Kasumi-1 (cell line): ENCODE measurements around the gene PYROXD2.

Experiments used
- DNase-seq, 2 experiments: peaks; one replicate each; lab custom pipeline; 2025; lab: John Stamatoyannopoulos, UW

PYROXD2 gene

DNA sequence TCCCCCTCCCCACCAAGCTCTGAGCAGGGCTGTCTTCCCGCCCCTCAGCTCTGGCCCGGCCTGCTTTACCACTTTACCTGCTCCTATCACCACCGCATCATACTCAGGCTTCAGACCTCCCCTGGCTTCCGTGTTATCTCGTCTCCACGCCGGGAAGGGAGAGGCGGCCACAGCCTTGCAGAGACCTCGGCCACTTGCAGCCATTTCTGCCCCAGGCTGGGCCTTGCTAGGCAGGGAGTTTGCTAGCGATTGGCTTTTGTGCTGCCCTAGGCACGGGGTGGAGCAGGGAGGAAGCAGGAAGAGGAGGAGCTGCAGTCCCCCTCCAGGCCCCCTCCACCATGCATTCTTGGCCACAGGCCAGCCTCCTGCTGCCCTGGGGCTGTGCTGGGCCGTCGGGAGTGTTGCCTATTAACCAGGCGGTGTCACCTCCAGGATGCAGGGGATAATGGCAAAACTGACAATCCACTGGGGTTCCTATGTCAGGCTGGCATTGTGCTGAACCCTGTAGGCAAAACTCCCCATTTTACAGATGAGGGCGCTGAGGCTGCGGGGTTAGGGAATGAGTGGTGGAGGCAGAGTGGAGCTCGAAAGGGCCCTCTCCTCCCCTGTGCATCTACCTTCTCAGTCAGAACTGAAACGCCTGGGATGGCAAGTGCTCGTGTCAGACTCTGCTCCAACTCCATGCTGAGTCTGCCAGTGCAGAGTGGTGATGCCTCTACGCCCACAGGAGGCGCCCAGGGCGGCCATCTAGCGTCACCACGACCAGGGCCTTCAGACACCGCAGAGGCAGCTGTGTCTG, at the start of gene PYROXD2:
Gene PYROXD2 (minus strand): TSS at position 251 of the 799 bp plus-strand sequence. CDS start 47 bp downstream, at position 204.
- peak; percentile 93 to 94 for DNase-seq

DNA sequence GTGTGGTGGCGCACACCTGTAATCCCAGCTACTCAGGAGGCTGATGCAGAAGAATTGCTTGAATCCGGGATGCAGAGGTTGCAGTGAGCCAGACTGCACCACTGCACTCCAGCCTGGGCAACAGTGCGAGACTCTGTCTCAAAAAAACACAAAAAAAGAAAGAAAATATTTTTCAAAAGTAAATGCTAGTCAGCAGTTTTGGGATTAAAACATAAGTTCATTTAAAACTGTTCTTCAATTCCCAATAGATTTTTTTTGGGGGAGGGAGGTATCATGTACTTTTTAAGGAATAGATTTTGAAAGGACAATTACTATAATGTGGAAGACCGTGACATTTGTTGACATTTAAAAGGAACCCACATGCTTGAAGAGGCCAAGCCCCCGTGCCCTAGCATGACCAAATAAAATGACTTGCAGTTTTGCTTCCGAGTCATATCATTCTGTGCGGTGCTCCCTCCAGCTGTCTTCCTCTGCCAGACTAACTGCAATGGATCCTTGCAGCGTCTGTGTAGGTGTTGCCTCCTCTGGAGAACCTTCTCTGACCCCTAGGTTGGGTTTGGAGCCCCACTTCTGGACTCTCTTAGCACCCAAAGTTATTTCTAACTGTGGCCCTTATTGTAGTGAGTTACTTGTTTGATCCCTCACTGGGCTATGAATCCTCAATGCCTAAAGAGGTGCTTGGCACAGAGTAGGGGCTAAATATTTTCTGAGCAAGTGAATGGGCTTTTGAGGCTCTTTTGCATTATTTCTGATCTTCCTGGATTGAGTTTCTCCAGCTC, 49.2 kb upstream of the PYROXD2 start:
- no peak for DNase-seq

DNA sequence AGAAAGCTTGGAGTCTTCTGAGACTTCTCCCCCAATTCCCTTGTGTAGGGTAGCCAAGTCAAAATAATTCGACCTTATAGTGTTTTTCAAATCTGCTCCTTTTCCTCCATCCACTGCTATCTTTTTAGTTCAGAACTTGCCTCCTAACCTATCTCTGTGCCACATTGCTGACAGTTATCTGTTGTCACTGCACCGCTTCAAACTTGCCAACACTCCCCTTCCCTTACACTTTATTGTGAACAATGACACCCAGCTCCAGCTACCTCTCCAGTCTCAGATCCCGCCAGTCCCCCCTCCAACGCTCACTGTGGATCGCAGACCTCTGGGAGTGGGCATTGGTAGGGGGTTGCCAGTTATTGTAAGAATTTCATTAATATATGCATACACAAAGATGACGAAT, 48.0 kb upstream of the PYROXD2 start:
- DNase-seq = no peak

DNA sequence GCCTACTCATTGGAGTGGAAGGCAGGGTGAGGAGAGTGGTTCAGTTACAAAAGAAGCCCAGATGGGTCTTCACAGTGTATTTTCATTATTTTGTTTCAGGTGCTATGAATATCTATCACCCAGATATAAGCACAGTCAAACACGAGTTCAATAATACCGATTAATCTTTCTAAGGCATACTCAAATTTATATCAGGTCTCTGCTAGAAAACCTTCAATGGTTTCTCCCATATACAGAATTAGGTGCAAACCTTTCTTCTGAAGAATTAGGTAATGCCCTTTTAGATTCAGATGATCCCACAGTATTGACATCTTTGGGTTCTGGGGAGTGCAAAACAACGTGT, 46.5 kb upstream of the PYROXD2 start:
- no peak for DNase-seq

DNA sequence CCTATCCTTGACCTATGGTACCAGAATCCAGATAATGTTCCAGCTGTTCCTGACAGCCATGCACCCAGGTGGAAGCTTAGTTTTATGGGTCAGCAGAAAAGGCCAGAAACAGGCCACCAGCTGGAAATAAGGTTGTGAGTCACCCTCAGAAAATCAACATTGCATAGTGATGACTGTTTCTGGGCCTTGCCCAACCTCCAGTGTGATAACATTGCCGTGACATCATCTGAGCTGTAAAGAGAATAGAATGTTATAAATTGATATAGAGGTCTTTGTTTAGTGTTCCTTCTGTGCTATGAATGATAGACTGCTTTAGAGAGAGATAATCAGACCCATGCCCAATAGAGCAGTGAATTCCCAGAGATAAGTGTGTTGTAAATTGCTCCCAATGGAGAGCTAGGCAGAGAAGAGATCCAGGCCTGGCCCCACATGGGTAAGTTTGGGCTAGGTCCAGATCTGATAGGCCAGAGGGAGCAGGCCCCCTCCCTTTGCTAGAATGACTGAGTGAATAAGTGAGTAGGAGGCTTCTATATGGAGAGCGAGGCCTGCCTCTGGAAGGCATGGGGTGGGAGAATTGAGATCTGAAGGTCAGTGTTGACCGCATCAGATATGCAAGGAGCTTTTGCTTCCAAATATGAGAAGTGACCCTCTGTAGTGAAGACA, 46.0 kb upstream of the PYROXD2 start:
- DNase-seq = no peak

DNA sequence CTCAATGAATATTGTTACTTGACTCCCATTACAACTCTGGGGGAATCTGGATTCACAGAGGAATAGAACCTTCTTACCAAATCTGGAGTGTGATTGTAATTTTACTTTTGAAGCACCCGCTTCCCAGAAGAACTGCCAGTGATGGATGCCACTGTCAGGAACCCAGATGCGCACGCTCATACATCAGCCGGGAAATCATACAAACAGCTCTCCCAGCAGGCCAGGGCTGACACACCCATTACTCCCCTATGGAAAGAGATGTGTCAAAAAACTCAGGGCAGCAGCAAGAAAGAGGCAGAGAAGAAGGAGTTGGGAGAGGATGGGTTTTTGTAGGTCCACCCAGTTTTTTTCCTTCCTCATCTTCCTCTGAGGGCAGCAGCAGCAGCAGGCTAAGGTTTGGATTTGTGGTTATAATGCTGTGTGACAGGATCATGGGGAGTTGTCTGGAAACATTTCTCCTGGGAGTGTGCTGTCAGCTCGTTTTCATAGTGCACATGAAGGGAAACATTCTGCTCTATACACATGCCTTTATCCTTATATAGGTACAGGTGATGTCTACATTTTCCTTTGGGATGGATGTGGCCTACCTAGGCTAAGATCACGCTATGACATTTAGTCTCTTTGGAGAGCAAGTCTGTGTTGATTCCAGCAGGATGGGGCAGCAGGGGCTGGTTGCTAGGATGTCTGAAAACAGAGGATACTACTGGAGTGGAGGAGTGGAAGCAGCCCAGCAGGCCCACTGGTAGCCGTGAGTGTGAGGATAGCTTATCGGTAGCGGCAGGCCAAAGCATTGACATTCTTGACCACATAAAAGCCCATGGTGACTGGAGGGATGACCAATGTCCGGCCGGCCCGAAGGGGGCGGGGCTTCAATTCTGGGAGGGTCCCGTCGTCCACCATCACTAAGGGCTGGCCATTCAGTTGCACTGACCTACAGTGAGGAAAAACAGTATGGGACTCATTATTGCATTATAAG, 44.1 kb upstream of the PYROXD2 start:
- DNase-seq = no peak

DNA sequence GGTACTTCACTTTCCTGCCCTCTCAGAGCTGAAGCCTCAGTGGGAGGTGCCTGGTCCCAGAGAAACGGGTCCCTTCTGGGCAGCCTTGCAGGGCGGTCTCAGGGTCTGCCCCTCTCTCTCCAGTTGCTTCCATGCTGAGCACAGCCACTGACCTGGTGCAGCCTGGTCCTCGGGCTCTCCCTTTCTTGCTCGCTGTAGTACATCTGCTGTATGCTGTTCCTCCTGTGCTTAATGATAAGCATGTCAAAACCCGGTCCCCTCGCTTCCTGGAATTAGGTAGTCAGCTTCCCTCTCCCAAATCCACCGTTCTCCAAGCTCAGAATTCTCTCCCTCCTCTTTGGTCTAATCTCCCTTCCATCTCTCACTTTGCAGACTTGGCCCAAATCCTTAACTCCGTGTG, 42.7 kb upstream of the PYROXD2 start:
- DNase-seq = no peak

DNA sequence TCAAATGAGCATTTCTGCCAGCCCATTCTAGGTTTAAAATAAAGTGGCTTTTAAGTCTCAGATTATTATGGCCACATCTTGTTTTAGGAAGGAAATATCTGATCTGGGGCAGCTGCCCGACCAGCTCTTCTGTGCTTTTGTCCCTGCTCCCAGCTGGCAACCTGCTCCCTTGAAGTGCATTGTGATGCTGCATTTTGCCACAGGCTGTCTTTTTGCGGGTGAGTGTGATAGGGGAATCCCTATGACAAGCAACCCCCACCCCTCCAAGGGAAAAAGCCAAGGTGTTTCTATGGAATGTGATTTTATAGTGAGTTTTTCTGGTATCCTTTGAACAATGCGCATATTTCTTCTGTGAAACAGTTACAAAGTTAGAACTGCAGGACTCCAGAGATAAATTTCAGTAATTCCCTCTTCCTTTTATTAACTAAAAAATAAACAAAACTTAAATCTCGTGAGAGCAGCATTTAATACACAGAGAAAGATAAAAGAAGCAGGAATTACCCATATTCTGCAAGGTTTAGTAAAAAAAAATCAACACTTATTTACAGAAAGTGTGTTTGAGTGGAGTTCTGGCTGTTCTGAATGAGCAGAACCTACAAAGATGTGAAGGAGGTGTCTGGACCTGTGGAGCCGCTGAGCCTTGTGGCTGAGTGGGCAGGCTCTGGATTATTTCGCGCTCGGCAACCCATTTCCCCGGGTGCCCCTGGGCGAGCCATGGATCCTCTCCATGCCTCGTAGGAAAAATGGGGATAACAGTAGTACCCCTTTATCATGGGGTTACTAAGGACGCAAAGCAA, 41.9 kb upstream of the PYROXD2 start:
- DNase-seq = no peak

DNA sequence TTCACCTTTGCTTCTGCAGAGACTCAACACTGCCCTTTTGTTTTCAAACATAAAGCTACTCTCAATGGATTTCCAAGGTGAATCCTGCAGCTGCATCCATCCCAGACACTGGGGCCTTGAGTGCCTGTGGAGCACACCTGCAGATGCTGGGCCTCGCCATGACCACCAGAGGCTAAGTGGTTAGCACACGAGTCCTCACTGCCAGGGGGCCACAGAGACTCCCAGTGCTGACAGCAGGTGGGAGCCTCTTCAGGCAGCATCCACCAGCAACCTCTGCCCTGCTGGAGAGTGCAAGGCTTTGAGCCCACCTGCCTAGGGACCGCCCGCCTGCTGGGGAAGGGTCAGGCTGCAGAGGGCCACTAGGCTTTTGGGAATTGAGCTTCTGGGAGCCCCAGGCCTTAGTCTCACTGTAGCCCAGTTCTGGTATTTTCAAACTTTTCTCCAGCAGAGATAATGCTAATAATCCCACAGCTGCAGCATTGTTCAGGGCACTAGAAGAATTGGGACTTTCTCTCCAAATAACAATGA, 41.1 kb upstream of the PYROXD2 start:
- no peak for DNase-seq

DNA sequence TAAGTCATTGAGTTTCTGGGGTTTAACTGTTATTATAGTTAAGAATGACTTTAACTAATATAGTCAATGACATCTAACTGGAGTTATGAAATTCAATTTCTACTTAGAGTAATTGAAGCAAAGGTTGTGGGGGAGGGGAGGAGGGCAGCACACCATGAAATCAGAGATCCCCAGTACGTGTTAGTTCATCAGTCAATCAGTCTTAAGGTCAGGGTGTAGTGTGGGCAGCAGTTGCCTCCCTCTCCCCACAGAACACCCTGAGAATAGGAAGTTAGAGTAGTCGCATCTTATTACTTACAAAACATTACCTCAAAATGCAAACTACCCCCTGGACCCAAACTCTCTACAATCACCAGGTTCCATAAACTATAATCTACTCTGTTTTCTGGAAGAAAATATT, 38.7 kb upstream of the PYROXD2 start:
- no peak for DNase-seq

DNA sequence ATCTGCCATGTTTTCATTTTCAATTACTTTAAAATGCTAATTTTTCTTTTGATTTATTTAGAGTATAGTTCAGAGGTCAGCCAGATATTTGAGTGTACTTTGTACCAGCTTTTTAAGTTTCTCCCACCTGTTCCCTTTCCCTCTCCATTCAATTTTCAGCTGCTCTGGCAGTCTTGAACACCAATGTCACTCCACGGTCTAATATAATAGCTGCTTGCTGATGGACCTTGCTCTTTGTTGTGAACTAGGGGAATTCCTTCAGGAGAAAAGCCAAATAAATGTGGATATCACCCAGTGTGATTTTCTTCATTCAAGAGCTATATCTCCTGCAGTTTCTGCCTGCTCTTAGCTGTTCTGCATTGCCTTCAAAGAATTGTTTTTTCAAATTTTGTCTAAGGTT, 35.6 kb upstream of the PYROXD2 start:
- no peak for DNase-seq

DNA sequence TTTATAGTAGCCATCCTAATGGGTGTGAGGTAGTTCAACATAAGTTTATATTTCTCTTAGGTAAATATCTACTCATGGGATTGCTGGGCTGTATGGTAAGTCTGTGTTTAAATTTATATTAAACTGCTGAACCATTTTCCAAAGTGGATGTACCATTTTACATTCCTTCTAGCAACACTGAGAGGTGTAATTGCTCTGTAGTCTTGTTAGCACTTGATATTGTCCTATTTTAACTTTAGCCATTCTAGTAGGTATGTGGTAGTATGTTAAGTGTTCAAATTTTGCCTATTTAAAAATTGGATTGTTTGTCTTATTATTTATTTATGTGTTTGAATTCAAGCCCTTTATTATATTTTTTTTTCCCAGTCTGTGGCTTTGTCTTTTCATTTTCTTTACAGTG, 34.3 kb upstream of the PYROXD2 start:
- no peak for DNase-seq

DNA sequence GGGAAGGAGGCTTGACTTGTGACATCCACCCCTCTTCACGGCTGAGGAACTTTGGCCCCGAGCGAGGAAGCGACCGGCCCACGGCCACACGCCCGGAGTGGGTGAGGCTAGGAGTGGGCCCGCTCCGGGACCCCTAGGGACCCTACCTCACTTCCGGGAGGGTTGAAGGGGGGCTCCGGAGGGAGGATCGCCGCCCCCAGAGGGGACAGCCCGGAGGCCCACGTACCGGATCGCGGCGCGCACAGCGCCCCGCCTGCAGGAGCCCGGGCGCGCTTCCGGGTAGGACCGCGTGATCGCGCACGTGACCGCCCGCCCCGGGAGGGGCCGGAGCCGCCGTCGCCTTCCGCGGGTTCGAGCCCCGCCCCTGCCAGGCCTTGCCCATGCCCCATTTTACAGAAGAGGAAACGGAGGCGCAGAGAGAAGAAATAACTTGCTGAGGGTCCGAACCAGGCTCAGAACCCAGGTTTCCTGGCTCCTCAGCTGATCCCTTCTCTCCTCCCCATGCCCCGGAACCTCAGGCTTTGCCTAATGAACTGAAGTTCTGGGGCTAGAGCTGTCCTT, 31.8 kb upstream of the PYROXD2 start, which contains the start of gene HPS1:
Gene HPS1 (minus strand): TSS at position 275 of the 561 bp plus-strand sequence. CDS start 3,695 bp downstream, outside the sequence.
- peak; percentile 74 to 78 for DNase-seq

DNA sequence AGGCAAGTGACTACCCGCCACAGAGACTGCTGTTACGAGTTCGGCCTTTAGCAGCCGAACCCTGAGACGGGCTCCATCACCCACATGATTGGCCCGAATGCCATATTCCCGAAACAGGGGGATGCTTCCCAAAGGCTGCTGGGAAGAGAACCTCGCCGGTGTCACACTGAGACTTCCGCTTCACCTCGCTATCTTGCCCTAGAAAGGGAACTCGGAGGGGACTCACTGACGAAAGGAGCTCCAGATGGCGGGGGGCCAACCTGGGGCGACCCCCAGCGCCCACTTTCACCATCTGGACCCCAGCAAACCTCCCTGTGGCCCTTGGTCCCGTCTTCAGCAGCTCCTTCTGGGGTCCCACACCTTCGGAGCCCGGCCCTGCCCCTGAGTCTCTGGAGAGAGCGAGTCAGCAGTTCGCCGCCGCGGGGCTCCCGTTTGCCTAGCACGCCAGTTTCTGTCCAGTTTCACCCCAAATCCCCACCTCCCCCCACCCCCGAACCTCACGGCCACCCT, 31.2 kb upstream of the PYROXD2 start:
- peak; percentile 68 to 79 for DNase-seq

DNA sequence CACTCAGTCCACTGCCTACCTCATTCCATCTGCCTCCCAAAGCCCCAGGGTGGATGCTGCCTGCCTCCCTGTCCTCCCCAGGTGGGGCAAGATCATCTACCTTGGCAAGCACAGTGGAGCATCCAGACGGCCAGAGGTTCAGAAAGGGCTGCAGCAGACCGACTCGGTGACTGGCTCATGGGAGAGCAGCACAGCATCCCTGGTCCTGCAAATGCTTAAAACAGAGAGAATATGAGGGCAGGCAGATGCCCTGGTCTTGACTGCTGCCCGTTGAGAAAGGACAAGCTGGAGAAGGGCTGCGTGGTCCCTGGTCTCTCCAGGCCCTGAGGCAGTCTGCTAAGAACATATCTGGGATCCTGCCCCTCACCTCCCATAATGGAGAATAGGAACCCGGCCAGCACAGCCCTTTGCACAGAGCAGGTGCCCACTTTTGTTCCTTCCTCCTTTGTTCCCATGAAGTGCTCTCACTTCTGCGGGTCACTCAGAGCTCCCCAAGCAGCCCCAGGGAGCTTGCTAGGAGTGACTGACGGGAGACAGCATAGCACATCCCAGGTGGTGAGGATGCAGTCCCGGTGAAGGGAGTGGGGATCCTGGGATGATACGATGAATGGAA, 30.3 kb upstream of the PYROXD2 start:
- no peak for DNase-seq

DNA sequence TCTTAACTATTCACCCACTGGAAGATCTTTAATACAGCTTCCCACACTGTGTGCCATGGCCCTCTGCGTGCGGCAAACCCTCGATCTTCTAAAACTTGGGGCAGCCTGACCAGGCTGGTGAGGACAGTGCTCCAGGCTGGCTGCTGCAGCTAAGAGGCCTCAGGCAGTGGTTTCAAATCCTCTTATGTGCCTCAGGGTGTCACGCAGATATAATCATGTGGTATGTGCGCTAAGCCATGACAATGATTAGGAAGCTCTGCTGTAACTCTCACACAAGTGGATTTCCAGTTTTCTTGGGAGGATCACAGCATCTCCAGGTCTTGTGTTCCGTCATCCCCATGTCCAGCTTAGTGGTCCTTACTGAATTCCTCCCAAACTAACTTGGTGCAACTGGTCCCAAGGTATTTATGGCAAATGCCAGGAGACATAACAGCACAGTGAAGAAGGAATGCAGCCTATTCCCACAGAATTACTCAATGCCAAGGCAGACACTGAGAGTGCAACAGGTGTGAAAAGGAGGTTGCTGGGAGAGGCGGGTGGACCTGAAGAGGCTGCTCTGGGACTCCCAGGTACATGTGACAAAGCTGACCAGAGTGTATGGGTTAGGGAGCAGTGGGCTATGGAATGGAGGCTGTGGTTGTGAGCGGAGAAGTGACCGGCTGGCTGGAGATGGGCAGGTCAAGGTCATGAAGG, 29.5 kb upstream of the PYROXD2 start:
- DNase-seq = no peak

DNA sequence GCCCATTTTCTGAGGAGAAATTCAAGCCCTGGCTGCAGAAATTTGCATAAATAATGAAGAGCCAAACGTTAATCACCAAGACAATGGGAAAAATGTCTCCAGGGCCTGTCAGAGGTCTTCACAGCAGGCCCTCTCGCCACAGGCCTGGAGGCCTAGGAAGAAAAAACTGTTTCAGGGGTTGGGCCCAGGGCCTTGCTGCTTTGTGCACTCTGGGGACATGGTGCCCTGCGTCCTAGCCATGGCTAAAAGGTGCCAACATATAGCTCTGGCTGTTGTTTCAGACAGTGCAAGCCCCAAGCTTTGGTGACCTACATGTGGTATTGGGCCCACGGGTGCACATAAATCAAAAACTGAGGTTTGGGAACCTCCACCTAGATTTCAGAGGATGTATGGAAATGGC, 23.7 kb upstream of the PYROXD2 start:
- DNase-seq = no peak

DNA sequence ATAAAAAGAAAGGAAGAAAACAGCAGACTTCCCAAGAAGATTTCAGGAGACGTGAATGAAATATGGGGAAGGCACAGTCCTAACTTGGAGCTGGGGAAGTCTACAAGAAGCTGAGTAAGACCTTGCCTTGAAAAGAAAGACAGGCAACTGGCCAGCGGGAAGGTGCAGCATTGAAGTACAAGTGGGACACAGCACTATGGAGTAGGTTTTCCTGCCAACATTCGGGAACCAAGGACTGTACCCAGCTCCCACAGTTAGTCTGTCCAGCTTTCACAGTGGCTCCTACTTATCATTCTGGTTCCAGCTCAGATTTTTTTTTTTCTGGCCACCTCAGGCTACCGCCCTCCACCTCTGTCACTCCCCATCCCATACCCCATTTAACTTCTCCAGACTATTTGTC, 21.7 kb upstream of the PYROXD2 start:
- DNase-seq = no peak

DNA sequence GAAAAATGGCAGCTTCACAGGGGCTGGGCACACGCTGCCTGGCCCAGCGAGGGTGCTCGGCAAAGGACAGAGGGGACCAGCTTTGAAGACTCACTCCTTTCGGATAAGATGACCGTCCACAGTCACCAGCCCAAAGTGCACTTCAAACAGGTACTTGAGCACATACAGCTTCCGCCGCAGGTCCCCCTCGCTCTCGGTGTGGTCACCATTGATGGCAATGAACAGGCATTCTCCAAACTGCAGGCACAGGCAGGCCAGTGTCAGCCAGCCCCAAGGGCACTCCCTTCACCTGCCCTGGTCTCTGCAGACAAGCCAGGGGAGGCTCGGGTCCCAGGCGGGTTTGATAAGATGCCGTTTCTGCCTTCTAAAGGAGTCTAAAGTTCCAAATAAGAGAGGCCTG, 20.2 kb upstream of the PYROXD2 start:
- DNase-seq = no peak
